Measurements from ENCODE around the gene ARHGEF1.
"Not testable (repeated sequence)": the region's sequence is repeated elsewhere in the genome, so short reads cannot be mapped to it uniquely, and the experiment has no call there.

The ARHGEF1 gene

GRCh38 chr19:41905273-41906002, 22.5 kb downstream of the ARHGEF1 start:
- DNase-seq (ENCODE audit: low spot score): no peak

- DNase-seq (ENCODE audit: low spot score): no peak
Measured at GRCh38 chr19:41906271-41906670, 23.3 kb downstream of the ARHGEF1 start.

- no peak for DNase-seq (ENCODE audit: low spot score)
Measured at GRCh38 chr19:41906916-41907680, 24.1 kb downstream of the ARHGEF1 start.

GRCh38 chr19:41907994-41908615, 25.1 kb downstream of the ARHGEF1 start:
- DNase-seq (ENCODE audit: low spot score): no peak

- DNase-seq (ENCODE audit: low spot score): no peak
Measured at GRCh38 chr19:41908724-41909464, 25.9 kb downstream of the ARHGEF1 start.

- DNase-seq (ENCODE audit: low spot score): no peak
Measured at GRCh38 chr19:41909706-41910105, 26.7 kb downstream of the ARHGEF1 start.

GRCh38 chr19:41910240-41910991, 27.4 kb downstream of the ARHGEF1 start:
- DNase-seq (ENCODE audit: low spot score): no peak

- no peak for DNase-seq (ENCODE audit: low spot score)
Measured at GRCh38 chr19:41910992-41911888, 28.3 kb downstream of the ARHGEF1 start.

GRCh38 chr19:41911889-41912731, 29.1 kb downstream of the ARHGEF1 start:
- DNase-seq (ENCODE audit: low spot score): no peak

GRCh38 chr19:41912899-41913537, 30.0 kb downstream of the ARHGEF1 start:
- no peak for DNase-seq (ENCODE audit: low spot score)

GRCh38 chr19:41913538-41914423, 30.8 kb downstream of the ARHGEF1 start:
- DNase-seq (ENCODE audit: low spot score): no peak

- not testable (repeated sequence) for DNase-seq (ENCODE audit: low spot score)
Measured at GRCh38 chr19:41914424-41914834, 31.4 kb downstream of the ARHGEF1 start.

GRCh38 chr19:41915021-41915775, 32.2 kb downstream of the ARHGEF1 start:
- no peak for DNase-seq (ENCODE audit: low spot score)

- DNase-seq (ENCODE audit: low spot score): no peak
Measured at GRCh38 chr19:41915776-41916414, 32.9 kb downstream of the ARHGEF1 start.

- DNase-seq (ENCODE audit: low spot score): no peak
Measured at GRCh38 chr19:41917676-41918075, 34.7 kb downstream of the ARHGEF1 start.

GRCh38 chr19:41918095-41918494, 35.1 kb downstream of the ARHGEF1 start:
- no peak for DNase-seq (ENCODE audit: low spot score)

Data from SK-N-DZ (cell line).